CD14-positive monocyte (primary cell): ENCODE data around the gene NUDT8. TPM values are rescaled to one million over a fixed set of nuclear protein-coding genes. Genes with fewer than 3 reads are reported as not detected.
A peak's percentile ranks its signal among the peaks of the same experiment; 100 is the strongest.

Experiments used
- DNase-seq, 3 donors: peaks; one replicate each; pipeline ENCODE4 v3.0.0-alpha.2; 2011 to 2022
- H2AFZ ChIP-seq: 2 replicates; pipeline ENCODE4 v1.6.0; 2012; ENCODE audit warnings: mild to moderate bottlenecking, low read depth, low read length, inconsistent platforms; ENCODE audit not compliant: insufficient read depth, poor library complexity, severe bottlenecking
- H3K27ac ChIP-seq, 2 donors: 1 replicate in 1 of 2; 2 replicates in 1 of 2; pipeline ENCODE4 v1.5.1; 2012 to 2013; ENCODE audit warnings: low read length in 2 of 2, control low read depth in 1 of 2, inconsistent platforms in 1 of 2, low read depth in 1 of 2, mild to moderate bottlenecking in 1 of 2
- H3K27me3 ChIP-seq, 2 donors: one replicate each; pipeline versions ENCODE4 v1.6.0 to v1.6.1; 2011 to 2013; ENCODE audit warnings: low read length in 2 of 2; ENCODE audit not compliant: control insufficient read depth in 2 of 2, insufficient read depth in 2 of 2
- H3K36me3 ChIP-seq, 2 donors: replicated peaks in 1 of 2; 1 replicate in 1 of 2; 2 replicates in 1 of 2; pipeline versions ENCODE4 v1.5.1 to v1.6.1; 2012 to 2013; ENCODE audit warnings: low read length in 2 of 2, control low read depth in 1 of 2, inconsistent platforms in 1 of 2, mild to moderate bottlenecking in 1 of 2; ENCODE audit not compliant: insufficient read depth in 2 of 2, control insufficient read depth in 1 of 2
- H3K4me1 ChIP-seq, 2 donors: 1 replicate in 1 of 2; 2 replicates in 1 of 2; pipeline versions ENCODE4 v1.5.1 to v1.6.1; 2012 to 2013; ENCODE audit warnings: low read length in 2 of 2, control low read depth in 1 of 2, inconsistent platforms in 1 of 2, mild to moderate bottlenecking in 1 of 2, moderate library complexity in 1 of 2; ENCODE audit not compliant: insufficient read depth in 2 of 2, control insufficient read depth in 1 of 2
- H3K4me2 ChIP-seq: replicated peaks from 2 replicates; pipeline ENCODE3; 2012; ENCODE audit warnings: low read length, moderate library complexity, mild to moderate bottlenecking; ENCODE audit not compliant: poor library complexity, severe bottlenecking; ENCODE audit errors: extremely low read depth
- H3K4me3 ChIP-seq, 3 experiments: fragments of 200-600 bp in 1 of 3; sonication (generic) in 1 of 3; replicated peaks in 1 of 3; 1 replicate in 2 of 3; 2 replicates in 1 of 3; pipeline ENCODE4 v1.5.1; 2011 to 2013; ENCODE audit warnings: low read length in 3 of 3, mild to moderate bottlenecking in 3 of 3, control low read depth in 2 of 3, low read depth in 2 of 3, inconsistent platforms in 1 of 3, moderate library complexity in 1 of 3
- H3K79me2 ChIP-seq: 2 replicates; pipeline ENCODE4 v1.6.0; 2012; ENCODE audit warnings: mild to moderate bottlenecking, control low read depth, inconsistent platforms, low read length, moderate library complexity; ENCODE audit not compliant: insufficient read depth
- H3K9ac ChIP-seq: 2 replicates; pipeline ENCODE4 v1.6.0; 2017; ENCODE audit warnings: low read length, mild to moderate bottlenecking; ENCODE audit not compliant: insufficient read depth, poor library complexity, severe bottlenecking
- H3K9me3 ChIP-seq, 2 donors: replicated peaks in 1 of 2; 1 replicate in 1 of 2; 2 replicates in 1 of 2; pipeline versions ENCODE4 v1.5.1 to v1.6.1; 2012 to 2013; ENCODE audit warnings: low read length in 2 of 2, control low read depth in 1 of 2; ENCODE audit not compliant: control insufficient read depth in 1 of 2, insufficient read depth in 1 of 2
- H4K20me1 ChIP-seq: 2 replicates; pipeline ENCODE4 v1.6.0; 2012; ENCODE audit warnings: mild to moderate bottlenecking, low read length, control low read depth, moderate library complexity; ENCODE audit not compliant: insufficient read depth
- H3K27ac Mint-ChIP-seq, 7 donors: one replicate each; pipeline ENCODE4 v1.8.0; 2020; ENCODE audit warnings: mild to moderate bottlenecking in 7 of 7, mixed read lengths in 7 of 7, moderate library complexity in 6 of 7, inconsistent platforms in 2 of 7
- H3K27me3 Mint-ChIP-seq, 3 donors: one replicate each; pipeline ENCODE4 v1.8.0; 2021 to 2022; ENCODE audit warnings: low read depth in 3 of 3, mild to moderate bottlenecking in 3 of 3, mixed read lengths in 3 of 3, moderate library complexity in 3 of 3, inconsistent platforms in 1 of 3
- H3K36me3 Mint-ChIP-seq, 2 donors: one replicate each; pipeline ENCODE4 v1.8.0; 2020; ENCODE audit warnings: mixed read lengths in 2 of 2, inconsistent platforms in 1 of 2, mild to moderate bottlenecking in 1 of 2
- H3K4me1 Mint-ChIP-seq: one replicate; pipeline ENCODE4 v1.8.0; 2020; ENCODE audit warnings: mild to moderate bottlenecking, mixed read lengths
- H3K4me3 Mint-ChIP-seq, 2 donors: one replicate each; pipeline ENCODE4 v1.8.0; 2020; ENCODE audit warnings: mild to moderate bottlenecking in 2 of 2, mixed read lengths in 2 of 2, moderate library complexity in 1 of 2
- H3K9me3 Mint-ChIP-seq, 7 donors: one replicate each; pipeline ENCODE4 v1.8.0; 2020 to 2022; ENCODE audit warnings: mixed read lengths in 7 of 7, mild to moderate bottlenecking in 6 of 7, moderate library complexity in 6 of 7, inconsistent platforms in 2 of 7
- WGBS: methylation state at CpG from one replicate; pipeline ENCODE4 v1.1.5; 2013; ENCODE audit warnings: missing lambda C conversion rate; ENCODE audit not compliant: insufficient coverage; 5-methylcytosine and 5-hydroxymethylcytosine counted together
- intact Hi-C, 2 donors: fragments of 100-400 bp; cut with micrococcal nuclease; formaldehyde crosslinking; loops; one replicate each; pipeline versions ENCODE4 v1.15.0 to v1.15.1; 2023
- polyA plus RNA-seq, 3 donors: library from polyadenylated mRNA; depleted of rRNA in 1 of 3; unstranded in 2 of 3; stranded (reverse) in 1 of 3; fragments of 300-500 nt in 2 of 3; fragments of >200 nt in 1 of 3; fragmentation: Illumina TruSeq in 2 of 3; gene quantifications; 1 replicate in 2 of 3; 2 replicates in 1 of 3; pipeline ENCODE4 v1.2.3, GENCODE V29; 2012 to 2021
- TF ChIP-seq, protein P1 (sequence below): fragments of 200-600 bp; IDR thresholded peaks from one replicate; pipeline ENCODE4 v1.8.0; 2022; ENCODE audit warnings: antibody characterized with exemption, mild to moderate bottlenecking

The NUDT8 gene
- polyA plus RNA-seq, 3 donors, result 0.92 to 1.4 (median 1.3) TPM

- Histone ChIP-seq H3K9me3 (peaks cover 0 to 2% of the 10 kb centered on the region in 2 donors), H3K36me3 (peaks cover 18 to 30% of the 10 kb centered on the region in 2 donors), H3K27ac (peak overlapping the region; percentile 78 to 89), H4K20me1 (peaks cover 28% of the 10 kb centered on the region), H2AFZ (no peak overlapping the region), H3K79me2 (peaks cover 23% of the 10 kb centered on the region), H3K4me2 (peak overlapping the region; percentile 19), H3K4me3 (no peak overlapping the region), H3K9ac (no peak overlapping the region), H3K4me1 (peaks cover 66 to 73% of the 10 kb centered on the region in 2 donors), H3K27me3 (no peaks in the 10 kb centered on the region)
- TF ChIP-seq, protein P1, sequence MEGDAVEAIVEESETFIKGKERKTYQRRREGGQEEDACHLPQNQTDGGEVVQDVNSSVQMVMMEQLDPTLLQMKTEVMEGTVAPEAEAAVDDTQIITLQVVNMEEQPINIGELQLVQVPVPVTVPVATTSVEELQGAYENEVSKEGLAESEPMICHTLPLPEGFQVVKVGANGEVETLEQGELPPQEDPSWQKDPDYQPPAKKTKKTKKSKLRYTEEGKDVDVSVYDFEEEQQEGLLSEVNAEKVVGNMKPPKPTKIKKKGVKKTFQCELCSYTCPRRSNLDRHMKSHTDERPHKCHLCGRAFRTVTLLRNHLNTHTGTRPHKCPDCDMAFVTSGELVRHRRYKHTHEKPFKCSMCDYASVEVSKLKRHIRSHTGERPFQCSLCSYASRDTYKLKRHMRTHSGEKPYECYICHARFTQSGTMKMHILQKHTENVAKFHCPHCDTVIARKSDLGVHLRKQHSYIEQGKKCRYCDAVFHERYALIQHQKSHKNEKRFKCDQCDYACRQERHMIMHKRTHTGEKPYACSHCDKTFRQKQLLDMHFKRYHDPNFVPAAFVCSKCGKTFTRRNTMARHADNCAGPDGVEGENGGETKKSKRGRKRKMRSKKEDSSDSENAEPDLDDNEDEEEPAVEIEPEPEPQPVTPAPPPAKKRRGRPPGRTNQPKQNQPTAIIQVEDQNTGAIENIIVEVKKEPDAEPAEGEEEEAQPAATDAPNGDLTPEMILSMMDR, result no peak
- Mint-ChIP-seq H3K36me3 (peaks cover 42 to 45% of the 10 kb centered on the region in 2 donors), H3K4me1 (peaks cover 61% of the 10 kb centered on the region), H3K27ac (peak overlapping the region; percentile 87 to 97 (median 93)), H3K9me3 (peaks cover 0 to 13% (median 3%) of the 10 kb centered on the region in 7 donors), H3K27me3 (peaks cover 0 to 4% (median 2%) of the 10 kb centered on the region in 3 donors), H3K4me3 (peak overlapping the region in 1 of 2 donors; percentile 71)
- no peak for DNase-seq
- intact Hi-C loops, result no loop called here
- no CpG with 5 or more reads among the region's 1 CpG for WGBS
Observed at GRCh38 chr11:67588136-67588503, 41.6 kb downstream of the NUDT8 start.

DNA sequence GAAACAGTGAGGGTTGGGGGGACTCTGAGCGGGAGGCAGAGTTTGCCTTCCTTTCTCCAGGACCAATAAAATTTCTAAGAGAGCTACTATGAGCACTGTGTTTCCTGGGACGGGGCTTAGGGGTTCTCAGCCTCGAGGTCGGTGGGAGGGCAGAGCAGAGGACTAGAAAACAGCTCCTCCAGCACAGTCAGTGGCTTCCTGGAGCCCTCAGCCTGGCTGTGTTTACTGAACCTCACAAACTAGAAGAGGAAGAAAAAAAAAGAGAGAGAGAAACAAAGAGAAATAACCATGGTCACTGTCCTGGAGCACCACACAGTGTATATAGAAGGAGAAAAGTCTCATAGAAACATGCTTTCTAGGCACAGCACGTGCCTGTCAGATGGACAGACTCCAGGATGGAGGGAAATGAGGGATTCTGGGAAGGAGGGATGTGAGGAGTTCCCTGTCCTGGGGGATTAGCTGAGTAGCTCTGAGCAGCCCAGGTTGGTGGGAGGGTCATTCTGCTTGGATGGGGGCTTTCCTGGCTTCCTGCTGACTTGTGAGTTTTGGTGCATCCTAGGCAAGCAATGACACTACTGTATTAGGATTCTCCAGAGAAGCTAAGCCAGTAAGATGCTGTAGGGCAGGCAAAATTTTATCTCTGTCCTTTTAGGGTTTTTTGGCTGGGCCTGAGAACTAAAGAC, 43.0 kb downstream of the NUDT8 start:
- 93% methylated on average over 2 of the region's 5 CpGs for WGBS
- Mint-ChIP-seq H3K36me3 (peaks cover 42 to 45% of the 10 kb centered on the region in 2 donors), H3K27ac (peak overlapping the region; percentile 87 to 97 (median 93)), H3K4me1 (peaks cover 64% of the 10 kb centered on the region), H3K4me3 (peak overlapping the region; percentile 27 to 53), H3K9me3 (peaks cover 0 to 13% (median 3%) of the 10 kb centered on the region in 7 donors), H3K27me3 (peaks cover 0 to 4% (median 2%) of the 10 kb centered on the region in 3 donors)
- peak in 1 of 3 donors; percentile 7 for DNase-seq
- Histone ChIP-seq H3K9ac (no peak overlapping the region), H3K27ac (peak overlapping the region; percentile 78 to 89), H3K36me3 (peaks cover 18 to 30% of the 10 kb centered on the region in 2 donors), H3K79me2 (peaks cover 23% of the 10 kb centered on the region), H2AFZ (no peak overlapping the region), H4K20me1 (peaks cover 28% of the 10 kb centered on the region), H3K9me3 (peaks cover 0 to 2% of the 10 kb centered on the region in 2 donors), H3K4me1 (peaks cover 68 to 76% of the 10 kb centered on the region in 2 donors), H3K27me3 (no peaks in the 10 kb centered on the region), H3K4me2 (peak overlapping the region; percentile 19), H3K4me3 (peak overlapping the region in 1 of 3 experiments; percentile 82)
- TF ChIP-seq, protein P1, result no peak
- intact Hi-C loops, result no loop called here
